Mesendoderm (in vitro differentiated cells): ENCODE data around the gene PLOD1. TPM values are rescaled to one million over a fixed set of nuclear protein-coding genes. Genes with fewer than 3 reads are reported as not detected.

Source experiments
- DNase-seq: peaks from one replicate; pipeline ENCODE4 v3.0.0; 2013
- H2AK5ac ChIP-seq: 2 replicates; pipeline ENCODE4 v1.6.1; 2013; ENCODE audit warnings: low read length, inconsistent platforms
- H2BK120ac ChIP-seq: 2 replicates; pipeline ENCODE4 v1.6.1; 2013; ENCODE audit warnings: low read depth, mild to moderate bottlenecking, low read length, moderate library complexity, mixed read lengths
- H2BK15ac ChIP-seq: replicated peaks from 2 replicates; pipeline ENCODE4 v1.6.1; 2013; ENCODE audit warnings: low read depth, mild to moderate bottlenecking, moderate library complexity
- H2BK5ac ChIP-seq: 2 replicates; pipeline ENCODE4 v1.6.1; 2013; ENCODE audit warnings: low read length, inconsistent platforms
- H3K18ac ChIP-seq: 2 replicates; pipeline ENCODE4 v1.6.1; 2013; ENCODE audit warnings: mild to moderate bottlenecking, low read length, mixed read lengths
- H3K23ac ChIP-seq: one replicate; pipeline ENCODE4 v1.6.1; 2013; ENCODE audit warnings: low read length
- H3K27ac ChIP-seq: 2 replicates; pipeline ENCODE4 v1.5.1; 2013; ENCODE audit warnings: low read depth, mild to moderate bottlenecking, inconsistent platforms, low read length, moderate library complexity
- H3K27me3 ChIP-seq: 2 replicates; pipeline ENCODE4 v1.6.1; 2013; ENCODE audit warnings: low read length, control low read depth, mild to moderate bottlenecking, inconsistent platforms; ENCODE audit not compliant: insufficient read depth, poor library complexity
- H3K36me3 ChIP-seq: 2 replicates; pipeline ENCODE4 v1.6.1; 2013; ENCODE audit warnings: low read length, inconsistent platforms; ENCODE audit not compliant: control insufficient read depth, insufficient read depth
- H3K4ac ChIP-seq: one replicate; pipeline ENCODE4 v1.6.1; 2013; ENCODE audit warnings: low read depth, mild to moderate bottlenecking, low read length, moderate library complexity
- H3K4me1 ChIP-seq: 2 replicates; pipeline ENCODE4 v1.6.1; 2013; ENCODE audit warnings: low read depth, low read length, inconsistent platforms; ENCODE audit not compliant: control insufficient read depth
- H3K4me2 ChIP-seq: 2 replicates; pipeline ENCODE4 v1.6.1; 2013; ENCODE audit warnings: low read length
- H3K4me3 ChIP-seq: 2 replicates; pipeline ENCODE4 v1.5.1; 2013; ENCODE audit warnings: mild to moderate bottlenecking, low read length
- H3K56ac ChIP-seq: one replicate; pipeline ENCODE4 v1.6.1; 2013; ENCODE audit warnings: low read length
- H3K79me1 ChIP-seq: 2 replicates; pipeline ENCODE4 v1.6.1; 2013; ENCODE audit warnings: low read length, inconsistent platforms
- H3K79me2 ChIP-seq: 2 replicates; pipeline ENCODE4 v1.6.1; 2013; ENCODE audit warnings: mild to moderate bottlenecking, low read length; ENCODE audit not compliant: control insufficient read depth, insufficient read depth
- H3K9ac ChIP-seq: 2 replicates; pipeline ENCODE4 v1.6.1; 2013; ENCODE audit warnings: low read length, inconsistent platforms
- H4K5ac ChIP-seq: one replicate; pipeline ENCODE4 v1.6.1; 2013; ENCODE audit warnings: low read length
- H4K8ac ChIP-seq: one replicate; pipeline ENCODE4 v1.6.1; 2013; ENCODE audit warnings: low read depth, mild to moderate bottlenecking, control low read depth, low read length, moderate library complexity
- WGBS: extraction: QIAGEN DNeasy Blood & Tissue Kit; methylation state at CpG from one replicate; pipeline ENCODE4 v1.1.7; 2013; ENCODE audit warnings: low lambda C conversion rate, missing lambda C conversion rate; ENCODE audit not compliant: insufficient coverage; ENCODE audit errors: extremely low coverage; 5-methylcytosine and 5-hydroxymethylcytosine counted together
- small RNA-seq: library from polyadenylated mRNA; stranded (forward); fragments of <200 nt; extraction: miRNeasy Mini kit (QIAGEN cat#:217004); gene quantifications from one replicate; pipeline ENCODE3, GENCODE V24; 2013; ENCODE audit not compliant: insufficient read depth

The PLOD1 gene

DNA sequence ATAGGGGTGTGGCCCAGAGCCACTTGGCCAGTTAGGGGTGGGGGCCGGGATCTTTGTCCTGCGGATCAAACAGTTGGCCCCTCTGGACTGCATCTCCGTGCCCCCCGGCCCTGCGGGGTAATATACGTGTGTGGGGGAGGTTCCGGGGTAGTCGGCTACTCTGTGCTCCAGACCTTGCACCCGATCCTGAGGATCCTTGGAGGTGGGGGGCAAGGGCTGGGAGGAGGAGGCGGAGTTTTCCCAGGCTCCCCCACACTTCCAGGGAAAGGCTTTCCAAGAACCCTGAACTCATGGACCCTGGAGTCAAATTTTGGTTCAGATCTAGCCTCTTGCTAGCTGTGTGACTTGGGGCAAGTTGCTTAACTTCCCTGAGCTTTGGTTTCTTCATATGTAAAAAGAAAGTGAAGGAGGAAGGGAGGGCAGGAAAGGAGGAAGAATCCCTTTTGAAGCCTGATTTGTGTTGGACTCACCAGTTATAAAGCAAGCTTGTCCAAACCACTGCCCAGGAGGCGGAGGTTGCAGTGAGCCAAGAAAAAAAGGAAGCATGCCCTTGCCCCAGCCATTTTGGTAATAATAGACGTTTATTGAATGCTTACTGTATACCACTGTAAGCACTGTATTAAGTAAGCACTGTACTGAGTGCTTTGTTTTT, 85.5 kb downstream of the PLOD1 start:
- no peak overlapping the region for H2AK5ac ChIP-seq
- H4K5ac ChIP-seq = no peak overlapping the region
- H3K4me3 ChIP-seq = peak overlapping the region; percentile 85
- H3K27me3 ChIP-seq = no peaks in the 10 kb centered on the region
- H3K56ac ChIP-seq = peak overlapping the region; percentile 97
- peak overlapping the region; percentile 76 for H2BK5ac ChIP-seq
- H3K18ac ChIP-seq = no peak overlapping the region
- peak overlapping the region; percentile 94 for H3K27ac ChIP-seq
- H4K8ac ChIP-seq = peak overlapping the region; percentile 89
- H2BK120ac ChIP-seq = no peak overlapping the region
- no CpG with 5 or more reads among the region's 12 CpGs for WGBS
- peaks cover 15% of the 10 kb centered on the region for H3K79me2 ChIP-seq
- no peak overlapping the region for H2BK15ac ChIP-seq
- peak overlapping the region; percentile 87 for H3K4me2 ChIP-seq
- peak overlapping the region; percentile 66 for H3K23ac ChIP-seq
- no peaks in the 10 kb centered on the region for H3K4me1 ChIP-seq
- peak overlapping the region; percentile 94 for H3K9ac ChIP-seq
- DNase-seq = peak; percentile 33
- H3K4ac ChIP-seq = peak overlapping the region; percentile 83
- peaks cover 8% of the 10 kb centered on the region for H3K36me3 ChIP-seq
- peaks cover 13% of the 10 kb centered on the region for H3K79me1 ChIP-seq

DNA sequence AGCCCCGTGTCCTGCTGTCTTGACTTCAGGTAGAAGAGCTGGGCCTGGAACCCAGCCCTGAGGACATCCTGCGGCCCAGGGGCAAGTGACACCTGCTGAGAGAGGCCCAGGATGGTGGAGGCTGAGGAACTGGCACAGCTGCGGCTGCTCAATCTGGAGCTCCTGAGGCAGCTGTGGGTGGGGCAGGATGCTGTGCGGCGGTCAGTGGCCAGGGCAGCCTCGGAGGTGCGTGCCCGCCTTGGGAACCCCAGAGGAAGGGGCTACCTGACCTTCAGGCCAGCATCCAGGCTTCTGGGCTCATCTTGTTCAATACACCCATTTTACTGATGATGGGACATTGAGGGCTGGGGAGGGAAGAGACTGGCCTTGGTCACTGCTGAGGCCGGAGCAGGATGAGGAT, 87.1 kb downstream of the PLOD1 start:
- no CpG with 5 or more reads among the region's 9 CpGs for WGBS
- H4K5ac ChIP-seq = no peak overlapping the region
- H3K4ac ChIP-seq = no peak overlapping the region
- H3K9ac ChIP-seq = no peak overlapping the region
- H3K27ac ChIP-seq = no peak overlapping the region
- H3K36me3 ChIP-seq = peaks cover 13% of the 10 kb centered on the region
- no peaks in the 10 kb centered on the region for H3K4me1 ChIP-seq
- H2AK5ac ChIP-seq = no peak overlapping the region
- H3K79me1 ChIP-seq = peaks cover 13% of the 10 kb centered on the region
- H3K4me3 ChIP-seq = no peak overlapping the region
- no peak overlapping the region for H4K8ac ChIP-seq
- H2BK15ac ChIP-seq = no peak overlapping the region
- H3K23ac ChIP-seq = no peak overlapping the region
- H3K18ac ChIP-seq = no peak overlapping the region
- no peak overlapping the region for H2BK5ac ChIP-seq
- H3K27me3 ChIP-seq = no peaks in the 10 kb centered on the region
- H3K4me2 ChIP-seq = no peak overlapping the region
- no peak for DNase-seq
- no peak overlapping the region for H2BK120ac ChIP-seq
- H3K79me2 ChIP-seq = peaks cover 15% of the 10 kb centered on the region
- H3K56ac ChIP-seq = no peak overlapping the region

DNA sequence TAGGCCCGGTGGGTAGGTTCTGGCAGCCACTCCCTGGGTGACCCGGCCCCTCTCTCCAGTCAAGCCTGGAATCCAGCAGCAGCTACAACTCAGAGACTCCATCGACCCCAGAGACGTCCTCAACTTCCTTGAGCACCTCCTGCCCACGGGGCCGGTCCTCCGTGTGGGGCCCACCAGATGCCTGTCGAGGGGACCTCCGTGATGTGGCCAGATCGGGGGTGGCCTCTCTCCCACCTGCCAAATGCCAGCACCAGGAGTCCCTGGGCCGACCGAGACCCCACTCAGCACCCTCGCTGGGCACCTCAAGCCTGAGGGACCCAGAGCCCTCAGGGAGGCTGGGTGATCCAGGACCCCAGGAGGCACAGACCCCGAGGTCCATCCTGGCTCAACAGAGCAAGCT, 87.5 kb downstream of the PLOD1 start:
- no peak overlapping the region for H3K9ac ChIP-seq
- H4K8ac ChIP-seq = no peak overlapping the region
- no peak overlapping the region for H2BK120ac ChIP-seq
- peaks cover 15% of the 10 kb centered on the region for H3K79me2 ChIP-seq
- no peak for DNase-seq
- H3K79me1 ChIP-seq = peaks cover 13% of the 10 kb centered on the region
- WGBS = no CpG with 5 or more reads among the region's 14 CpGs
- H3K56ac ChIP-seq = no peak overlapping the region
- H3K18ac ChIP-seq = no peak overlapping the region
- no peak overlapping the region for H4K5ac ChIP-seq
- no peak overlapping the region for H3K4ac ChIP-seq
- H3K36me3 ChIP-seq = peaks cover 13% of the 10 kb centered on the region
- H2BK15ac ChIP-seq = no peak overlapping the region
- H3K4me3 ChIP-seq = no peak overlapping the region
- no peak overlapping the region for H2AK5ac ChIP-seq
- H3K4me2 ChIP-seq = no peak overlapping the region
- no peaks in the 10 kb centered on the region for H3K27me3 ChIP-seq
- H3K23ac ChIP-seq = no peak overlapping the region
- no peak overlapping the region for H3K27ac ChIP-seq
- no peaks in the 10 kb centered on the region for H3K4me1 ChIP-seq
- no peak overlapping the region for H2BK5ac ChIP-seq

Small RNA genes lying within 50 kb of the gene (small RNA-seq; reads per million reads assigned to genes)
- gene AL096840.1 = not detected
- not detected for gene RF00019
- 20.4 reads per million, percentile 91 among the genes with 10 or more reads in this experiment for gene RNU5E-4P
